ENCODE data around the gene CPT1A. TPM values are rescaled to one million over a fixed set of nuclear protein-coding genes. Genes with fewer than 3 reads are reported as not detected.

Gene CPT1A
- total and polyA plus RNA-seq, 9 donors, result 9.2 to 15.4 (median 11.9) TPM

- H3K36me3 ChIP-seq (ENCODE audit: control insufficient read depth, insufficient read depth, low read length), result no peaks in the 10 kb centered on the region
- no peak overlapping the region for H3K27ac ChIP-seq (ENCODE audit: low read length)
- H3K4me1 ChIP-seq (ENCODE audit: control insufficient read depth, insufficient read depth, low read length), result no peaks in the 10 kb centered on the region
- no peaks in the 10 kb centered on the region for H3K9me3 ChIP-seq (replicated peaks; ENCODE audit: control insufficient read depth, low read depth, low read length)
- H3K27me3 ChIP-seq (ENCODE audit: control insufficient read depth, insufficient read depth, low read length), result peaks cover 9% of the 10 kb centered on the region
- no peak for DNase-seq
- no CpG with 5 or more reads among the region's 1 CpG for WGBS (ENCODE audit: insufficient coverage)
- no peak overlapping the region for H3K4me3 ChIP-seq (ENCODE audit: low read length)
These were observed 119.6 kb downstream of the CPT1A start for GRCh38 chr11:68722143-68722542.

- WGBS (ENCODE audit: insufficient coverage), result no CpG with 5 or more reads among the region's 2 CpGs
- DNase-seq, result no peak
- H3K36me3 ChIP-seq (ENCODE audit: control insufficient read depth, insufficient read depth, low read length), result no peaks in the 10 kb centered on the region
- no peak overlapping the region for H3K4me3 ChIP-seq (ENCODE audit: low read length)
- no peaks in the 10 kb centered on the region for H3K4me1 ChIP-seq (ENCODE audit: control insufficient read depth, insufficient read depth, low read length)
- peaks cover 9% of the 10 kb centered on the region for H3K27me3 ChIP-seq (ENCODE audit: control insufficient read depth, insufficient read depth, low read length)
- no peak overlapping the region for H3K27ac ChIP-seq (ENCODE audit: low read length)
- H3K9me3 ChIP-seq (replicated peaks; ENCODE audit: control insufficient read depth, low read depth, low read length), result no peaks in the 10 kb centered on the region
These were observed 120.6 kb downstream of the CPT1A start for GRCh38 chr11:68721075-68721474.

- Histone ChIP-seq H3K4me1 (ENCODE audit: control insufficient read depth, insufficient read depth, low read length) (no peaks in the 10 kb centered on the region), H3K9me3 (replicated peaks; ENCODE audit: control insufficient read depth, low read depth, low read length) (no peaks in the 10 kb centered on the region), H3K27me3 (ENCODE audit: control insufficient read depth, insufficient read depth, low read length) (peaks cover 10% of the 10 kb centered on the region), H3K27ac (ENCODE audit: low read length) (no peak overlapping the region), H3K36me3 (ENCODE audit: control insufficient read depth, insufficient read depth, low read length) (no peaks in the 10 kb centered on the region), H3K4me3 (ENCODE audit: low read length) (no peak overlapping the region)
- WGBS (ENCODE audit: insufficient coverage), result 72% methylated on average over 3 of the region's 11 CpGs
- no peak for DNase-seq
These were observed 126.1 kb downstream of the CPT1A start for GRCh38 chr11:68715456-68716122.

- Histone ChIP-seq H3K27me3 (ENCODE audit: control insufficient read depth, insufficient read depth, low read length) (peaks cover 7% of the 10 kb centered on the region), H3K9me3 (replicated peaks; ENCODE audit: control insufficient read depth, low read depth, low read length) (no peaks in the 10 kb centered on the region), H3K4me3 (ENCODE audit: low read length) (no peak overlapping the region), H3K4me1 (ENCODE audit: control insufficient read depth, insufficient read depth, low read length) (no peaks in the 10 kb centered on the region), H3K27ac (ENCODE audit: low read length) (no peak overlapping the region), H3K36me3 (ENCODE audit: control insufficient read depth, insufficient read depth, low read length) (no peaks in the 10 kb centered on the region)
- WGBS (ENCODE audit: insufficient coverage), result 67% methylated on average over 20 of the region's 23 CpGs
- DNase-seq, result no peak
These were observed 127.5 kb downstream of the CPT1A start for GRCh38 chr11:68714060-68714856.

- no peaks in the 10 kb centered on the region for H3K4me1 ChIP-seq (ENCODE audit: control insufficient read depth, insufficient read depth, low read length)
- no peaks in the 10 kb centered on the region for H3K36me3 ChIP-seq (ENCODE audit: control insufficient read depth, insufficient read depth, low read length)
- WGBS (ENCODE audit: insufficient coverage), result 91% methylated on average over 8 of the region's 8 CpGs
- no peak overlapping the region for H3K4me3 ChIP-seq (ENCODE audit: low read length)
- no peak overlapping the region for H3K27ac ChIP-seq (ENCODE audit: low read length)
- DNase-seq, result no peak
- H3K27me3 ChIP-seq (ENCODE audit: control insufficient read depth, insufficient read depth, low read length), result peaks cover 10% of the 10 kb centered on the region
- no peaks in the 10 kb centered on the region for H3K9me3 ChIP-seq (replicated peaks; ENCODE audit: control insufficient read depth, low read depth, low read length)
These were observed 130.6 kb downstream of the CPT1A start for GRCh38 chr11:68711114-68711513.

- no peaks in the 10 kb centered on the region for H3K4me1 ChIP-seq (ENCODE audit: control insufficient read depth, insufficient read depth, low read length)
- 69% methylated on average over 7 of the region's 11 CpGs for WGBS (ENCODE audit: insufficient coverage)
- no peak overlapping the region for H3K4me3 ChIP-seq (ENCODE audit: low read length)
- H3K9me3 ChIP-seq (replicated peaks; ENCODE audit: control insufficient read depth, low read depth, low read length), result no peaks in the 10 kb centered on the region
- DNase-seq, result no peak
- no peaks in the 10 kb centered on the region for H3K36me3 ChIP-seq (ENCODE audit: control insufficient read depth, insufficient read depth, low read length)
- H3K27me3 ChIP-seq (ENCODE audit: control insufficient read depth, insufficient read depth, low read length), result peaks cover 13% of the 10 kb centered on the region
- H3K27ac ChIP-seq (ENCODE audit: low read length), result no peak overlapping the region
These were observed 131.3 kb downstream of the CPT1A start for GRCh38 chr11:68710409-68710808.

GRCh38 chr11:68709062-68709461 is 132.7 kb downstream of the CPT1A start:
- 69% methylated on average over 11 of the region's 12 CpGs for WGBS (ENCODE audit: insufficient coverage)
- H3K27ac ChIP-seq (ENCODE audit: low read length), result no peak overlapping the region

GRCh38 chr11:68707527-68707926 is 134.2 kb downstream of the CPT1A start:
- WGBS (ENCODE audit: insufficient coverage), result no CpG with 5 or more reads among the region's 7 CpGs
- no peak for DNase-seq
- Histone ChIP-seq H3K27me3 (ENCODE audit: control insufficient read depth, insufficient read depth, low read length) (peaks cover 6% of the 10 kb centered on the region), H3K27ac (ENCODE audit: low read length) (no peak overlapping the region), H3K4me1 (ENCODE audit: control insufficient read depth, insufficient read depth, low read length) (no peaks in the 10 kb centered on the region), H3K9me3 (replicated peaks; ENCODE audit: control insufficient read depth, low read depth, low read length) (no peaks in the 10 kb centered on the region), H3K4me3 (ENCODE audit: low read length) (no peak overlapping the region), H3K36me3 (ENCODE audit: control insufficient read depth, insufficient read depth, low read length) (no peaks in the 10 kb centered on the region)

More at GRCh38 chr11:68709062-68709461, 132.7 kb downstream of the CPT1A start:
- Histone ChIP-seq H3K36me3 (ENCODE audit: control insufficient read depth, insufficient read depth, low read length) (no peaks in the 10 kb centered on the region), H3K27me3 (ENCODE audit: control insufficient read depth, insufficient read depth, low read length) (peaks cover 8% of the 10 kb centered on the region), H3K9me3 (replicated peaks; ENCODE audit: control insufficient read depth, low read depth, low read length) (no peaks in the 10 kb centered on the region), H3K4me1 (ENCODE audit: control insufficient read depth, insufficient read depth, low read length) (no peaks in the 10 kb centered on the region), H3K4me3 (ENCODE audit: low read length) (no peak overlapping the region)
- DNase-seq, result no peak

- H3K4me3 ChIP-seq (ENCODE audit: low read length), result no peak overlapping the region
- 13% methylated on average over 9 of the region's 16 CpGs for whole genome bisulfite sequencing (ENCODE audit: insufficient coverage)
- H3K36me3 ChIP-seq (ENCODE audit: control insufficient read depth, insufficient read depth, low read length), result no peaks in the 10 kb centered on the region
- peaks cover 6% of the 10 kb centered on the region for H3K27me3 ChIP-seq (ENCODE audit: control insufficient read depth, insufficient read depth, low read length)
- H3K27ac ChIP-seq (ENCODE audit: low read length), result no peak overlapping the region
- H3K4me1 ChIP-seq (ENCODE audit: control insufficient read depth, insufficient read depth, low read length), result no peaks in the 10 kb centered on the region
- DNase-seq, result no peak
- H3K9me3 ChIP-seq (replicated peaks; ENCODE audit: control insufficient read depth, low read depth, low read length), result no peaks in the 10 kb centered on the region
These were observed 136.8 kb downstream of the CPT1A start for GRCh38 chr11:68704887-68705286.
